Smooth muscle cell (in vitro differentiated cells): ENCODE results near the gene GNPDA2. TPM values are rescaled to one million over a fixed set of nuclear protein-coding genes. Genes with fewer than 3 reads are reported as not detected.
"Not testable (repeated sequence)": the region's sequence is repeated elsewhere in the genome, so short reads cannot be mapped to it uniquely, and the experiment has no call there.

Source experiments
- DNase-seq: peaks from one replicate; lab custom pipeline; 2025; ENCODE audit not compliant: unreplicated experiment; lab: John Stamatoyannopoulos, UW
- H2AFZ ChIP-seq: fragments of 200-600 bp; sonication (generic); 2 replicates; pipeline ENCODE4 v1.6.0; 2016; ENCODE audit warnings: antibody characterized with exemption, low read depth, mild to moderate bottlenecking
- H3F3A ChIP-seq: fragments of 200-600 bp; sonication (generic); 2 replicates; pipeline ENCODE4 v1.6.0; 2017; ENCODE audit warnings: antibody characterized with exemption, low read depth
- H3K27ac ChIP-seq: fragments of 200-600 bp; sonication (generic); 2 replicates; pipeline ENCODE4 v1.5.1; 2016; ENCODE audit warnings: low read depth, mild to moderate bottlenecking
- H3K27me3 ChIP-seq: fragments of 200-600 bp; sonication (generic); 2 replicates; pipeline ENCODE4 v1.6.1; 2016; ENCODE audit warnings: low read depth, mild to moderate bottlenecking
- H3K36me3 ChIP-seq: fragments of 200-600 bp; sonication (generic); 2 replicates; pipeline ENCODE4 v1.5.1; 2016; ENCODE audit warnings: low read depth
- H3K4me1 ChIP-seq: fragments of 200-600 bp; sonication (generic); 2 replicates; pipeline ENCODE4 v1.5.1; 2016; ENCODE audit warnings: low read depth
- H3K4me2 ChIP-seq: fragments of 200-600 bp; sonication (generic); 2 replicates; pipeline ENCODE4 v1.6.0; 2016; ENCODE audit warnings: mild to moderate bottlenecking
- H3K4me3 ChIP-seq: fragments of 200-600 bp; sonication (generic); 2 replicates; pipeline ENCODE4 v1.5.1; 2016; ENCODE audit warnings: mild to moderate bottlenecking
- H3K79me2 ChIP-seq: fragments of 200-600 bp; sonication (generic); 2 replicates; pipeline ENCODE4 v1.6.0; 2016; ENCODE audit warnings: low read depth, mild to moderate bottlenecking
- H3K9ac ChIP-seq: fragments of 200-600 bp; sonication (generic); 2 replicates; pipeline ENCODE4 v1.6.0; 2016; ENCODE audit warnings: low read depth
- H3K9me3 ChIP-seq: fragments of 200-600 bp; sonication (generic); replicated peaks from 2 replicates; pipeline ENCODE4 v1.5.1; 2016; ENCODE audit warnings: low read depth
- H4K20me1 ChIP-seq: fragments of 200-600 bp; sonication (generic); 2 replicates; pipeline ENCODE4 v1.6.0; 2016; ENCODE audit warnings: low read depth
- CTCF ChIP-seq: fragments of 200-600 bp; sonication (generic); IDR thresholded peaks from 2 replicates; pipeline ENCODE4 v1.5.1; 2017; ENCODE audit warnings: borderline replicate concordance, mild to moderate bottlenecking, antibody characterized with exemption; ENCODE audit not compliant: insufficient read depth, poor library complexity, severe bottlenecking
- WGBS: methylation state at CpG from one replicate; pipeline ENCODE4 v1.1.7; 2016; ENCODE audit warnings: low lambda C conversion rate; 5-methylcytosine and 5-hydroxymethylcytosine counted together
- polyA plus RNA-seq: library from polyadenylated mRNA; unstranded; fragments of >200 nt; fragmentation: Nextera tagmentation; extraction: Ambion mirVana; gene quantifications from 2 replicates; pipeline ENCODE4 v1.2.1, GENCODE V29; 2016
- total RNA-seq: library from RNA; depleted of rRNA; stranded (reverse); fragments of >200 nt; gene quantifications from 2 replicates; pipeline ENCODE4 v1.2.3, GENCODE V29; 2014

Gene GNPDA2
- total and polyA plus RNA-seq, 2 experiments from 2014 or later, result 22.2 to 25.5 TPM

- Histone ChIP-seq H3K27me3 (no peaks in the 10 kb centered on the region), H2AFZ (no peak overlapping the region), H3K79me2 (no peaks in the 10 kb centered on the region), H3K4me3 (no peak overlapping the region), H3F3A (no peaks in the 10 kb centered on the region), H3K4me2 (no peak overlapping the region), H3K27ac (no peak overlapping the region), H3K9ac (no peak overlapping the region), H3K9me3 (no peaks in the 10 kb centered on the region), H3K36me3 (no peaks in the 10 kb centered on the region), H4K20me1 (no peaks in the 10 kb centered on the region), H3K4me1 (no peaks in the 10 kb centered on the region)
- 77% methylated on average over 2 of the region's 2 CpGs for WGBS
- TF ChIP-seq CTCF, result no peak
- DNase-seq, result no peak
Observed at GRCh38 chr4:44740201-44740600, 13.8 kb upstream of the GNPDA2 start.

- no peaks in the 10 kb centered on the region for H3K9me3 ChIP-seq
- H3K9ac ChIP-seq, result no peak overlapping the region
- H3K27ac ChIP-seq, result no peak overlapping the region
- no peaks in the 10 kb centered on the region for H3K79me2 ChIP-seq
- WGBS, result 49% methylated on average over 2 of the region's 2 CpGs
- H3K4me3 ChIP-seq, result no peak overlapping the region
- no peaks in the 10 kb centered on the region for H3K4me1 ChIP-seq
- H3F3A ChIP-seq, result no peaks in the 10 kb centered on the region
- H2AFZ ChIP-seq, result no peak overlapping the region
- H3K4me2 ChIP-seq, result no peak overlapping the region
- no peaks in the 10 kb centered on the region for H3K36me3 ChIP-seq
- DNase-seq, result no peak
- H3K27me3 ChIP-seq, result peaks cover 6% of the 10 kb centered on the region
- TF ChIP-seq CTCF, result peak; percentile 16
- H4K20me1 ChIP-seq, result no peaks in the 10 kb centered on the region
Observed at GRCh38 chr4:44738615-44739014, 12.3 kb upstream of the GNPDA2 start.

- WGBS, result 94% methylated on average over 2 of the region's 2 CpGs
- Histone ChIP-seq H3K9me3 (no peaks in the 10 kb centered on the region), H3F3A (no peaks in the 10 kb centered on the region), H2AFZ (no peak overlapping the region), H3K9ac (no peak overlapping the region), H3K79me2 (no peaks in the 10 kb centered on the region), H3K4me2 (no peak overlapping the region), H4K20me1 (no peaks in the 10 kb centered on the region), H3K4me1 (no peaks in the 10 kb centered on the region), H3K27ac (no peak overlapping the region), H3K36me3 (no peaks in the 10 kb centered on the region), H3K27me3 (peaks cover 6% of the 10 kb centered on the region), H3K4me3 (no peak overlapping the region)
- TF ChIP-seq CTCF, result no peak
- no peak for DNase-seq
Observed at GRCh38 chr4:44736900-44737299, 10.5 kb upstream of the GNPDA2 start.

GRCh38 chr4:44728694-44729093 is 2.3 kb upstream of the GNPDA2 start:
- not testable (repeated sequence) for H3K27me3 ChIP-seq, H3K9ac ChIP-seq, H3K4me3 ChIP-seq, H3K36me3 ChIP-seq, H3K27ac ChIP-seq, H3F3A ChIP-seq, H4K20me1 ChIP-seq, DNase-seq, H3K9me3 ChIP-seq, H3K4me2 ChIP-seq, H2AFZ ChIP-seq
- 98% methylated on average over 9 of the region's 9 CpGs for WGBS
- H3K79me2 ChIP-seq, result peaks cover 16% of the 10 kb centered on the region
- peaks cover 15% of the 10 kb centered on the region for H3K4me1 ChIP-seq
